Measurements from ENCODE around the gene IL15RA.

IL15RA gene

GRCh38 chr10:5991708-5992107, 14.4 kb upstream of the IL15RA start:
- TF ChIP-seq CTCF (IDR thresholded peaks at IDR 0.05; ENCODE audit: insufficient read depth, low read length, poor library complexity, severe bottlenecking) = no peak
- H3K4me3 ChIP-seq (replicated peaks; ENCODE audit: low read depth, low read length) = no peak overlapping the region
- H3K36me3 ChIP-seq (ENCODE audit: control insufficient read depth, insufficient read depth, low read length) = no peaks in the 10 kb centered on the region
- no peaks in the 10 kb centered on the region for H3K27me3 ChIP-seq (replicated peaks; ENCODE audit: control insufficient read depth, insufficient read depth, low read length)
- DNase-seq (ENCODE audit: extremely low read depth, insufficient read length) = no peak

- Histone ChIP-seq H3K27me3 (replicated peaks; ENCODE audit: control insufficient read depth, insufficient read depth, low read length) (no peaks in the 10 kb centered on the region), H3K36me3 (ENCODE audit: control insufficient read depth, insufficient read depth, low read length) (no peaks in the 10 kb centered on the region), H3K4me3 (replicated peaks; ENCODE audit: low read depth, low read length) (no peak overlapping the region)
- no peak for TF ChIP-seq CTCF (IDR thresholded peaks at IDR 0.05; ENCODE audit: insufficient read depth, low read length, poor library complexity, severe bottlenecking)
- DNase-seq (ENCODE audit: extremely low read depth, insufficient read length) = no peak
These were observed 12.4 kb upstream of the IL15RA start for GRCh38 chr10:5989756-5990155.

GRCh38 chr10:5988336-5988920, 11.1 kb upstream of the IL15RA start:
- no peak for TF ChIP-seq CTCF (IDR thresholded peaks at IDR 0.05; ENCODE audit: insufficient read depth, low read length, poor library complexity, severe bottlenecking)
- no peak for DNase-seq (ENCODE audit: extremely low read depth, insufficient read length)
- H3K36me3 ChIP-seq (ENCODE audit: control insufficient read depth, insufficient read depth, low read length) = no peaks in the 10 kb centered on the region
- H3K27me3 ChIP-seq (replicated peaks; ENCODE audit: control insufficient read depth, insufficient read depth, low read length) = no peaks in the 10 kb centered on the region; the same call in 1 of the 2 replicates
- no peak overlapping the region for H3K4me3 ChIP-seq (replicated peaks; ENCODE audit: low read depth, low read length)

- H3K36me3 ChIP-seq (ENCODE audit: control insufficient read depth, insufficient read depth, low read length) = no peaks in the 10 kb centered on the region
- no peak for TF ChIP-seq CTCF (IDR thresholded peaks at IDR 0.05; ENCODE audit: insufficient read depth, low read length, poor library complexity, severe bottlenecking)
- no peak for DNase-seq (ENCODE audit: extremely low read depth, insufficient read length)
- H3K27me3 ChIP-seq (replicated peaks; ENCODE audit: control insufficient read depth, insufficient read depth, low read length) = no peaks in the 10 kb centered on the region; the same call in 1 of the 2 replicates
- no peak overlapping the region for H3K4me3 ChIP-seq (replicated peaks; ENCODE audit: low read depth, low read length)
These were observed 10.4 kb upstream of the IL15RA start for GRCh38 chr10:5987747-5988146.

- no peak for TF ChIP-seq CTCF (IDR thresholded peaks at IDR 0.05; ENCODE audit: insufficient read depth, low read length, poor library complexity, severe bottlenecking)
- Histone ChIP-seq H3K36me3 (ENCODE audit: control insufficient read depth, insufficient read depth, low read length) (no peaks in the 10 kb centered on the region), H3K27me3 (replicated peaks; ENCODE audit: control insufficient read depth, insufficient read depth, low read length) (no peaks in the 10 kb centered on the region; the same call in 1 of the 2 replicates), H3K4me3 (replicated peaks; ENCODE audit: low read depth, low read length) (no peak overlapping the region)
- no peak for DNase-seq (ENCODE audit: extremely low read depth, insufficient read length)
These were observed 7.7 kb upstream of the IL15RA start for GRCh38 chr10:5985029-5985428.

DNA sequence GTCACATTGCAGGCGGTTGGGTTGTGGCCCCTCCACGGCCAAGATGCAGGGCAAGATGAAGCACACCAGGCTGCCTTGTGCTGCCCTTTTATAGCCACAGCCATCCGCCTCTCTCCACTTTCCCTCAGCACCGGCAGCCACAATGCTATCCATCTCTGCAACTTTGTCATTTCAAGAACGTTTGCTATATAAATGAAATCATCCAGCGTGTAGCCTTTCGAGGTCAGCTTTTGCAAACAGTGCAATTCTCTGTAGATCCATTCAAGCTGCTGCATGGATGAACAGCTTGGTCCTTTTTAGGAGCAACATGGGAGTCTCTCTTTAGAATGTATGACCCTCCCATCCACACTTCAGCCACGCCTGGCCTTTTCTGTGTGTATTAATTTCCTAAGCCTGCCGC, 6.4 kb upstream of the IL15RA start:
- no peak overlapping the region for H3K4me3 ChIP-seq (replicated peaks; ENCODE audit: low read depth, low read length)
- no peaks in the 10 kb centered on the region for H3K36me3 ChIP-seq (ENCODE audit: control insufficient read depth, insufficient read depth, low read length)
- no peaks in the 10 kb centered on the region; the same call in 1 of the 2 replicates for H3K27me3 ChIP-seq (replicated peaks; ENCODE audit: control insufficient read depth, insufficient read depth, low read length)
- no peak for TF ChIP-seq CTCF (IDR thresholded peaks at IDR 0.05; ENCODE audit: insufficient read depth, low read length, poor library complexity, severe bottlenecking)
- no peak for DNase-seq (ENCODE audit: extremely low read depth, insufficient read length)

Data from GM06990 (cell line).